Left lung (tissue), 10 donors: ENCODE measurements around the gene ARMC7. TPM values are rescaled to one million over a fixed set of nuclear protein-coding genes. Genes with fewer than 3 reads are reported as not detected.
"Not testable (repeated sequence)": the region's sequence is repeated elsewhere in the genome, so short reads cannot be mapped to it uniquely, and the experiment has no call there.

ENCODE experiments used
- ATAC-seq: fragments of 200-7000 bp; cut with Tn5 transposase; one replicate; pipeline ENCODE4 v1.9.1; 2020; ENCODE audit warnings: moderate library complexity
- DNase-seq, 4 donors: peaks; one replicate each; pipeline ENCODE4 v3.0.0-alpha.2; 2013 to 2020
- H3K27ac ChIP-seq, 2 donors: fragments of 200-600 bp; sonication (generic) in 1 of 2; one replicate each; pipeline versions ENCODE4 v1.5.0 to v1.8.0; 2020 to 2021
- H3K27me3 ChIP-seq, 2 donors: fragments of 200-600 bp; sonication (generic) in 1 of 2; one replicate each; pipeline versions ENCODE4 v1.5.0 to v1.8.0; 2020 to 2021
- H3K36me3 ChIP-seq, 2 donors: fragments of 200-600 bp; sonication (generic) in 1 of 2; one replicate each; pipeline versions ENCODE4 v1.5.0 to v1.8.0; 2020 to 2021
- H3K4me1 ChIP-seq, 2 donors: fragments of 200-600 bp; one replicate each; pipeline ENCODE4 v1.8.0; 2021
- H3K4me3 ChIP-seq, 2 donors: fragments of 200-600 bp; sonication (generic) in 1 of 2; one replicate each; pipeline versions ENCODE4 v1.5.0 to v1.8.0; 2020 to 2021; ENCODE audit warnings: mild to moderate bottlenecking in 1 of 2
- H3K9me3 ChIP-seq, 2 donors: fragments of 200-600 bp; sonication (generic) in 1 of 2; one replicate each; pipeline versions ENCODE4 v1.5.0 to v1.8.0; 2020 to 2021
- intact Hi-C, 2 donors: fragments of 100-400 bp; cut with DNase I; formaldehyde crosslinking; loops; one replicate each; pipeline versions ENCODE4 v1.11.2 to v1.14.2; 2022
- polyA plus RNA-seq, 6 donors: library from polyadenylated mRNA; unstranded; fragments of 120-200 nt; gene quantifications; one replicate each; pipeline ENCODE4 v1.2.1, GENCODE V29; 2013; ENCODE audit not compliant: insufficient read length in 6 of 6
- total RNA-seq, 2 donors: library from RNA; stranded (reverse); fragmentation: NEBNext Ultra II Directional; extraction: Animal tissue kit (Norgen Biotek cat#: 25700); gene quantifications; one replicate each; pipeline ENCODE4 v1.2.1, GENCODE V29; 2021
- TF ChIP-seq, protein P1 (sequence below), 2 donors: fragments of 200-600 bp; sonication (generic) in 1 of 2; IDR thresholded peaks; one replicate each; pipeline versions ENCODE4 v1.5.0 to v1.8.0; 2021; ENCODE audit warnings: antibody characterized with exemption in 2 of 2
- donor health status: DM: no; HTN: yes; CAD: no.
- donor health status: DM: no; HTN: no; CAD: no.

ARMC7 gene
- total and polyA plus RNA-seq, 8 donors: 13.2 to 19.3 (median 14.9) TPM

GRCh38 chr17:75135452-75135851 is 25.7 kb downstream of the ARMC7 start:
- ATAC-seq (no peak), DNase-seq (no peak)
- Histone ChIP-seq H3K4me3 (no peak overlapping the region), H3K9me3 (no peaks in the 10 kb centered on the region), H3K27ac (no peak overlapping the region), H3K27me3 (no peaks in the 10 kb centered on the region), H3K36me3 (peaks cover 0 to 32% of the 10 kb centered on the region in 2 donors), H3K4me1 (peaks cover 9 to 14% of the 10 kb centered on the region in 2 donors)
- TF ChIP-seq, protein P1, sequence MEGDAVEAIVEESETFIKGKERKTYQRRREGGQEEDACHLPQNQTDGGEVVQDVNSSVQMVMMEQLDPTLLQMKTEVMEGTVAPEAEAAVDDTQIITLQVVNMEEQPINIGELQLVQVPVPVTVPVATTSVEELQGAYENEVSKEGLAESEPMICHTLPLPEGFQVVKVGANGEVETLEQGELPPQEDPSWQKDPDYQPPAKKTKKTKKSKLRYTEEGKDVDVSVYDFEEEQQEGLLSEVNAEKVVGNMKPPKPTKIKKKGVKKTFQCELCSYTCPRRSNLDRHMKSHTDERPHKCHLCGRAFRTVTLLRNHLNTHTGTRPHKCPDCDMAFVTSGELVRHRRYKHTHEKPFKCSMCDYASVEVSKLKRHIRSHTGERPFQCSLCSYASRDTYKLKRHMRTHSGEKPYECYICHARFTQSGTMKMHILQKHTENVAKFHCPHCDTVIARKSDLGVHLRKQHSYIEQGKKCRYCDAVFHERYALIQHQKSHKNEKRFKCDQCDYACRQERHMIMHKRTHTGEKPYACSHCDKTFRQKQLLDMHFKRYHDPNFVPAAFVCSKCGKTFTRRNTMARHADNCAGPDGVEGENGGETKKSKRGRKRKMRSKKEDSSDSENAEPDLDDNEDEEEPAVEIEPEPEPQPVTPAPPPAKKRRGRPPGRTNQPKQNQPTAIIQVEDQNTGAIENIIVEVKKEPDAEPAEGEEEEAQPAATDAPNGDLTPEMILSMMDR (IDR thresholded peaks at IDR 0.05): no peak
- intact Hi-C loops: no loop called here

DNA sequence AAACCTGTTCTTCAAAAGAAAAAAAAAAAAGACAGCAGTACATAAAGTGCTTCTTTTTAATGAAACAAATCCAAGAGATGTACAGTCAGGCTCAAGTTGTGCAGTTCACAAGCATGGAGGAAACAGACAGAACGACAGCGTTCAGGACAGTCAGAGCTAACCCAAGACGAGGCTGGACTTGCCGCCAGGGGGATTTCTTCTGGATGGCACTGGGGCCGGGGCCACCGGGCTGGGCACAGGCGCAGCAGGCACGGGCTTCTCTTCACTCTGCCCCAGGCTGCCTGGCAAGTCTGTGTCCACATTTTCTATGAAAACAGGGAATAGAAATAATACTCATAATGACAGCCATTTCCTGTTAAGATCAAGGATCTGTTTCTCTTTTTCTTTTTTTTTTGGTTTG is 26.2 kb downstream of the ARMC7 start:
- TF ChIP-seq, protein P1 (IDR thresholded peaks at IDR 0.05): no peak
- Histone ChIP-seq H3K27me3 (no peaks in the 10 kb centered on the region), H3K36me3 (peaks cover 0 to 37% of the 10 kb centered on the region in 2 donors), H3K4me1 (peaks cover 7 to 11% of the 10 kb centered on the region in 2 donors), H3K9me3 (no peaks in the 10 kb centered on the region), H3K4me3 (no peak overlapping the region), H3K27ac (no peak overlapping the region)
- intact Hi-C loops: no loop called here
- DNase-seq (no peak), ATAC-seq (no peak)

DNA sequence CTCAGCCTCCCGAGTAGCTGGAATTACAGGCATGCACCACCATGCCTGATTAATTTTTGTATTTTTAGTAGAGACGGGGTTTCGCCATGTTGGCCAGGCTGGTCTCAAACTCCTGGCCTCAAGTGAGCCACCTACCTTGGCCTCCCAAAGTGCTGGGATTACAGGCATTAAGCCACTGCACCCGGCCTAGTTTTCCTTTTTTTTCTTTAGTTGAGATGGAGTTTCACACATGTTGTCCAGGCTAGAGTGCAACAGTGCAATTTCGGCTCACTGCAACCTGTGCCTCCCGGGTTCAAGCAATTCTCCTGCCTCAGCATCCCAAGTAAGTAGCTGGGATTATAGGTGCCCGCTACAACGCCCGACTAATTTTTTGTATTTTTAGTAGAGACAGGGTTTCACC is 28.0 kb downstream of the ARMC7 start:
- H3K4me3 ChIP-seq, H3K9me3 ChIP-seq, H3K4me1 ChIP-seq, DNase-seq, H3K27ac ChIP-seq, ATAC-seq, intact Hi-C loops, H3K27me3 ChIP-seq: not testable (repeated sequence)
- H3K36me3 ChIP-seq: peaks cover 0 to 52% of the 10 kb centered on the region in 2 donors

- no peaks in the 10 kb centered on the region for H3K9me3 ChIP-seq
- H3K4me1 ChIP-seq: peaks cover 0 to 5% of the 10 kb centered on the region in 2 donors
- TF ChIP-seq, protein P1 (IDR thresholded peaks at IDR 0.05): no peak
- ATAC-seq (no peak), DNase-seq (no peak)
- H3K4me3 ChIP-seq: no peak overlapping the region
- H3K27ac ChIP-seq: no peak overlapping the region
- H3K27me3 ChIP-seq: no peaks in the 10 kb centered on the region
- H3K36me3 ChIP-seq: peaks cover 0 to 59% of the 10 kb centered on the region in 2 donors
- intact Hi-C loops: no loop called here
These were observed 28.8 kb downstream of the ARMC7 start for GRCh38 chr17:75138519-75138918.

GRCh38 chr17:75142236-75142971 is 32.6 kb downstream of the ARMC7 start:
- Histone ChIP-seq H3K9me3 (no peaks in the 10 kb centered on the region), H3K4me1 (peaks cover 0 to 5% of the 10 kb centered on the region in 2 donors), H3K4me3 (no peak overlapping the region), H3K36me3 (peaks cover 0 to 83% of the 10 kb centered on the region in 2 donors), H3K27me3 (no peaks in the 10 kb centered on the region), H3K27ac (no peak overlapping the region)
- intact Hi-C loops: no loop called here
- DNase-seq (no peak), ATAC-seq (no peak)
- TF ChIP-seq, protein P1 (IDR thresholded peaks at IDR 0.05): no peak
